ENCODE measurements around the gene NR4A1.

Gene NR4A1

GRCh38 chr12:52004042-52004648 is 47.1 kb upstream of the NR4A1 start:
- Histone ChIP-seq H3F3A (ENCODE audit: insufficient read depth) (no peaks in the 10 kb centered on the region), H3K36me3 (ENCODE audit: low read length) (no peaks in the 10 kb centered on the region), H3K9me3 (ENCODE audit: insufficient read depth, low read length) (no peaks in the 10 kb centered on the region), H3K9ac (ENCODE audit: low read length) (no peak overlapping the region), H3K4me2 (ENCODE audit: low read depth, low read length, poor library complexity, severe bottlenecking) (no peak overlapping the region), H3K27ac (ENCODE audit: low read depth, low read length) (no peak overlapping the region), H3K27me3 (ENCODE audit: low read length) (no peaks in the 10 kb centered on the region), H3K79me2 (ENCODE audit: insufficient read depth, low read length) (no peaks in the 10 kb centered on the region), H3K4me3 (ENCODE audit: insufficient read depth, low read length, poor library complexity, severe bottlenecking) (no peak overlapping the region), H3K9me2 (replicated peaks; ENCODE audit: insufficient read depth, low read length) (no peaks in the 10 kb centered on the region), H4K20me1 (ENCODE audit: low read depth, low read length) (no peaks in the 10 kb centered on the region), H2AFZ (ENCODE audit: low read depth, low read length, severe bottlenecking) (no peak overlapping the region)
- TF ChIP-seq, protein P1, sequence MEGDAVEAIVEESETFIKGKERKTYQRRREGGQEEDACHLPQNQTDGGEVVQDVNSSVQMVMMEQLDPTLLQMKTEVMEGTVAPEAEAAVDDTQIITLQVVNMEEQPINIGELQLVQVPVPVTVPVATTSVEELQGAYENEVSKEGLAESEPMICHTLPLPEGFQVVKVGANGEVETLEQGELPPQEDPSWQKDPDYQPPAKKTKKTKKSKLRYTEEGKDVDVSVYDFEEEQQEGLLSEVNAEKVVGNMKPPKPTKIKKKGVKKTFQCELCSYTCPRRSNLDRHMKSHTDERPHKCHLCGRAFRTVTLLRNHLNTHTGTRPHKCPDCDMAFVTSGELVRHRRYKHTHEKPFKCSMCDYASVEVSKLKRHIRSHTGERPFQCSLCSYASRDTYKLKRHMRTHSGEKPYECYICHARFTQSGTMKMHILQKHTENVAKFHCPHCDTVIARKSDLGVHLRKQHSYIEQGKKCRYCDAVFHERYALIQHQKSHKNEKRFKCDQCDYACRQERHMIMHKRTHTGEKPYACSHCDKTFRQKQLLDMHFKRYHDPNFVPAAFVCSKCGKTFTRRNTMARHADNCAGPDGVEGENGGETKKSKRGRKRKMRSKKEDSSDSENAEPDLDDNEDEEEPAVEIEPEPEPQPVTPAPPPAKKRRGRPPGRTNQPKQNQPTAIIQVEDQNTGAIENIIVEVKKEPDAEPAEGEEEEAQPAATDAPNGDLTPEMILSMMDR (IDR thresholded peaks at IDR 0.05; ENCODE audit: insufficient read depth, low read length, poor library complexity, severe bottlenecking) = no peak

- no peaks in the 10 kb centered on the region for H3K27me3 ChIP-seq (ENCODE audit: low read length)
- no peak overlapping the region for H2AFZ ChIP-seq (ENCODE audit: low read depth, low read length, severe bottlenecking)
- no peaks in the 10 kb centered on the region for H4K20me1 ChIP-seq (ENCODE audit: low read depth, low read length)
- H3K9me3 ChIP-seq (ENCODE audit: insufficient read depth, low read length) = no peaks in the 10 kb centered on the region
- H3F3A ChIP-seq (ENCODE audit: insufficient read depth) = no peaks in the 10 kb centered on the region
- H3K4me2 ChIP-seq (ENCODE audit: low read depth, low read length, poor library complexity, severe bottlenecking) = no peak overlapping the region
- no peak overlapping the region for H3K9ac ChIP-seq (ENCODE audit: low read length)
- no peak for TF ChIP-seq EZH2phosphoT487 (conservative IDR thresholded peaks at IDR 0.05; ENCODE audit: low read length)
- TF ChIP-seq, protein P1 (IDR thresholded peaks at IDR 0.05; ENCODE audit: insufficient read depth, low read length, poor library complexity, severe bottlenecking) = no peak
- H3K36me3 ChIP-seq (ENCODE audit: low read length) = no peaks in the 10 kb centered on the region
- no peaks in the 10 kb centered on the region for H3K9me2 ChIP-seq (replicated peaks; ENCODE audit: insufficient read depth, low read length)
- H3K27ac ChIP-seq (ENCODE audit: low read depth, low read length) = no peak overlapping the region
- no peak overlapping the region for H3K4me3 ChIP-seq (ENCODE audit: insufficient read depth, low read length, poor library complexity, severe bottlenecking)
- no peaks in the 10 kb centered on the region for H3K79me2 ChIP-seq (ENCODE audit: insufficient read depth, low read length)
These were observed 45.9 kb upstream of the NR4A1 start for GRCh38 chr12:52005218-52005902.

DNA sequence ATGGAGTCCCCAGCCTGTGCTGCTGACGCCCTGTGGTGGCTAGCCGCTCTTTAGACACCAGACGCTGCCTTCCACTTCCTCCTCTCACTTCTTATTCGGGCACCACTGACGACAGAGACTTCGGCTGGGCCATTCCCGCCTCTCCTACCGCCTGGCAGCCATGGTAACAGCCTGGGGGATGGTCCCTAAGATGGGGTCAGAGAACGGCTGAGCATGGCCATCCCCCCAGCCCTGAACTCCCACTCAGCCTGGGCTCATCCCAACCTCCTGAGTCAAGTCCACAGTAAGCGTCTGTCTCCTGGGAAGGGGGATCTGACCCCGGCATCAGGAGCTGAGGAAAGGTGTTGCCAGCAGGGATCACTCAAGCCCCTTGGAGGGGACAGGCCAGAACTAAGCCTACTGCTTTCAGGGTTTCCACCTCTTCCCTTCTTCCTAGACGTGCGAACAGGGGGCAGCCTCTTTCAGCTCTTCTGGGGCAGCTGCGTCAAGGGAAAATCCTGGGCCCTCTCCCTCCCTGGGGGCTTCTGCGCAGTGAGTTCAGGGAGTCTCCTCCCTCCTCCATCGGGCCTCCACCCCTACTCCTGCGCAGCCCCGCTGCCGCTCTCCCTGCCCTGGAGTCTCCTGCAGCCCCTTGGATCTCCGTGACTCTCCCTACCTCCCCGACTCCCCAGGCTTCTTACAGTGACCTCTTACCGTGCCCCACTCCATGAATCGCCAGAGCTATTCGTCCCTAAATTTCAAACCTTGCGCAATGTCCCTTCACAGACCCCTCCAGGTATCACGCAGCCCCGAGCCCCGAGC is 45.1 kb upstream of the NR4A1 start:
- Histone ChIP-seq H3K36me3 (ENCODE audit: low read length) (no peaks in the 10 kb centered on the region), H3K9me2 (replicated peaks; ENCODE audit: insufficient read depth, low read length) (no peaks in the 10 kb centered on the region), H3K9me3 (ENCODE audit: insufficient read depth, low read length) (no peaks in the 10 kb centered on the region), H3K4me3 (ENCODE audit: insufficient read depth, low read length, poor library complexity, severe bottlenecking) (no peak overlapping the region), H3K27me3 (ENCODE audit: low read length) (no peaks in the 10 kb centered on the region), H2AFZ (ENCODE audit: low read depth, low read length, severe bottlenecking) (no peak overlapping the region), H3K27ac (ENCODE audit: low read depth, low read length) (no peak overlapping the region), H3F3A (ENCODE audit: insufficient read depth) (no peaks in the 10 kb centered on the region), H3K79me2 (ENCODE audit: insufficient read depth, low read length) (no peaks in the 10 kb centered on the region), H4K20me1 (ENCODE audit: low read depth, low read length) (no peaks in the 10 kb centered on the region), H3K9ac (ENCODE audit: low read length) (no peak overlapping the region), H3K4me2 (ENCODE audit: low read depth, low read length, poor library complexity, severe bottlenecking) (no peak overlapping the region)
- TF ChIP-seq EZH2phosphoT487 (conservative IDR thresholded peaks at IDR 0.05; ENCODE audit: low read length) = no peak
- TF ChIP-seq, protein P1 (IDR thresholded peaks at IDR 0.05; ENCODE audit: insufficient read depth, low read length, poor library complexity, severe bottlenecking) = no peak
